GM19438 (cell line): ENCODE results near the gene AIF1L.

Experiments used
- ATAC-seq: cut with Tn5 transposase; IDR thresholded peaks from one replicate; pipeline ENCODE4 v1.9.1; 2021; ENCODE audit warnings: low read depth; ENCODE audit not compliant: unreplicated experiment

The AIF1L gene

GRCh38 chr9:131160416-131161112 lies 64.2 kb downstream of the AIF1L start:
- no peak for ATAC-seq

DNA sequence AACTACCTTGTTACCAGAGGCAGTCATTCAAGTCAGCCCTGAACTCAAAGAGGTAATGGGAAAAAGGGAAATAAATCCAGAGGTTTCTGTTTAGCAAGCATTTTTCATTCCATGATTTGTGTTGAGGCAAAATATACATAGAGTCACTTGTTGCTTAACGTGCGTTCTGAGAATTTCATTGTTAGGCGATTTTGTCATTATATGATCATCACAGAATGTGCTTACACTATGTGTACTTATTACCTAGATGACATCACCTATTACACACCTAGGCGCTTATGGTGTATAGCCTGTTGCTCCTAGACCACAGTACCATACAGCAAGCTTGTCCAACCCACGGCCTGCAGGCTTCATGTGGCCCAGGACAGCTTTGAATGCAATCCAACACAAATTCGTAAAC lies 65.3 kb downstream of the AIF1L start:
- ATAC-seq = no peak

DNA sequence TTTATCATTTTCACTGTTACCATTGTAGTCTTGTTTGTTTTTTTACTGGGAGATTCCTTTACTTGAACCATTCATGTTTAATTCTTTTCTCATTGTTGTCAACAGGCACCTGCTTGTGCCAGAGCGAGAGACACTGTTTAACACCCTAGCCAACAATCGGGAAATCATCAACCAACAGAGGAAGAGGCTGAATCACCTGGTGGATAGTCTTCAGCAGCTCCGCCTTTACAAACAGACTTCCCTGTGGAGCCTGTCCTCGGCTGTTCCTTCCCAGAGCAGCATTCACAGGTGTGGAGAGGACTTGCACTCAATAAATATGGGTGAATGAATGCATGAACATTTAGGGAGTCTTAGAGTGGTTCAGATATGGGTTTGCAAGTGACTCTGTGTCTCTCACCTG lies 66.6 kb downstream of the AIF1L start:
- ATAC-seq = no peak

DNA sequence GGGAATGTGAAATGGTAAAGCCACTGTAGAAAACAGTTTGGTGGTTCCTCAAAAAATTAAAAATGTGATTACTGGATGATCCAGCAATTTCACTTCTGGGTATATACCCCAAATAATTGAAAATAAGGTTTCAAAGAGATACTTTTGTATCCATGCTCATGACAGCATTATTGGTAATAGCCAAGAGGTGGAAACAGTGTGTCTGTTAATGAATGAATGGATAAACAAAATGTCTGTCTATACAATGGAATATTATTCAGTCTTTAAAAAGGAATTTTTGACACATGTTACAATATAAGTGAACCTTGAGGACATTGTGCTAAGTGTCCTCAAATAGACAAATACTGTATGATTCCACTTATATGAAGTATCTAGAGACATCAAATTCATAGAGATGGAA lies 69.2 kb downstream of the AIF1L start:
- ATAC-seq = no peak

DNA sequence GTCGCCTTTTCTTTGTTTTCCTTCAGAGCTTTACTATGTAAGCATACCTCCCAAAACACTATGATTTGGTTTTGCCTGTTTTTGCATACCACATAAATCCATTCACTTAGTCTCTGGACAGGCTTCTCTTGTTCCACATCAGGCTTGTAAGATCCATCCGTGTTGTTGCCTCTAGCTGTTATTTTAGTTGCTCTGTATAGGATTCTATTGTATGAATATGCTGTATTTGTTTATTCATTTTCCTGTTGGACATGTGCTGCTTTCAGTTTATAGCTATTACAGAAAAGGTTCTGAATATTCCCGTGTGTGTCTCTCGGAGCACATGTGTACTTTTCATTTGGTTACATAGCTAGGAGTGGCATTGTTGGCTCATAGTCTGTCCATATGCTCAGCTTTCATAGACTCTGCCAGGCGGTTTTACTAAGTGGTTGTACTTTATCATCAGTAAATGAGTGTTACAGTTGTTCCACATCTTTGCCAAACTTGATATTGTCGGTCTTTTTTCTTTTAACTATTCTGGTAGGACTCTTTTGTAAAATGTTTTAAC lies 70.9 kb downstream of the AIF1L start:
- ATAC-seq = no peak

- no peak for ATAC-seq
These were observed 71.6 kb downstream of the AIF1L start for GRCh38 chr9:131167936-131168335.

- ATAC-seq = no peak
These were observed 73.4 kb downstream of the AIF1L start for GRCh38 chr9:131169563-131170240.
